Gastroesophageal sphincter (tissue), 4 donors: ENCODE data around the gene ITGB5. TPM values are rescaled to one million over a fixed set of nuclear protein-coding genes. Genes with fewer than 3 reads are reported as not detected.

Experiments used
- ATAC-seq: fragments of 150-250 bp; one replicate; pipeline ENCODE4 v1.9.1; 2016; ENCODE audit warnings: mild to moderate bottlenecking, moderate library complexity
- H3K27ac ChIP-seq, 4 donors: fragments of 200-600 bp; sonication (generic) in 3 of 4; 1 replicate in 3 of 4; 2 replicates in 1 of 4; pipeline ENCODE4 v1.5.1; 2016 to 2019
- H3K27me3 ChIP-seq: fragments of 200-600 bp; sonication (generic); one replicate; pipeline ENCODE4 v1.5.1; 2019
- H3K36me3 ChIP-seq, 2 donors: fragments of 200-600 bp; sonication (generic); one replicate each; pipeline ENCODE4 v1.5.1; 2019; ENCODE audit warnings: control low read depth in 1 of 2
- H3K4me1 ChIP-seq, 3 donors: fragments of 200-600 bp; sonication (generic); 1 replicate in 2 of 3; 2 replicates in 1 of 3; pipeline ENCODE4 v1.5.1; 2016 to 2019; ENCODE audit warnings: control low read depth in 2 of 3
- H3K4me3 ChIP-seq, 2 donors: fragments of 200-600 bp; sonication (generic); one replicate each; pipeline ENCODE4 v1.5.1; 2019; ENCODE audit warnings: mild to moderate bottlenecking in 1 of 2, moderate library complexity in 1 of 2
- H3K9me3 ChIP-seq, 3 donors: fragments of 200-600 bp; sonication (generic); one replicate each; pipeline ENCODE4 v1.5.1; 2017 to 2019; ENCODE audit warnings: control low read depth in 2 of 3
- CTCF ChIP-seq, 4 experiments: fragments of 200-600 bp in 2 of 4; fragments of 450-650 bp in 2 of 4; sonication (generic) in 1 of 4; IDR thresholded peaks; one replicate each; pipeline ENCODE4 v1.5.1; 2017 to 2019; ENCODE audit warnings: antibody characterized with exemption in 4 of 4, mild to moderate bottlenecking in 2 of 4, moderate library complexity in 2 of 4
- EP300 ChIP-seq: sonication (generic); formaldehyde crosslinking; IDR thresholded peaks from one replicate; pipeline ENCODE4 v1.6.1; 2017; ENCODE audit warnings: antibody characterized with exemption, mild to moderate bottlenecking
- POLR2A ChIP-seq, 2 donors: fragments of 450-650 bp; IDR thresholded peaks; one replicate each; pipeline ENCODE4 v1.6.1; 2017; ENCODE audit warnings: antibody characterized with exemption in 2 of 2, mild to moderate bottlenecking in 2 of 2, moderate library complexity in 1 of 2
- POLR2AphosphoS5 ChIP-seq: sonication (generic); formaldehyde crosslinking; IDR thresholded peaks from one replicate; pipeline ENCODE4 v1.6.1; 2017; ENCODE audit warnings: antibody characterized with exemption
- WGBS, 2 donors: methylation state at CpG; one replicate each; pipeline ENCODE4 v1.1.5; 2018; ENCODE audit warnings: low coverage in 1 of 2; 5-methylcytosine and 5-hydroxymethylcytosine counted together
- total RNA-seq, 4 donors: library from RNA; depleted of rRNA; stranded (reverse); fragments of >200 nt; gene quantifications; one replicate each; pipeline ENCODE4 v1.1.0, GENCODE V29; 2016

The ITGB5 gene
- total RNA-seq, 4 donors from 2014 or later = 125 to 312 (median 151) TPM

- peak; percentile 44 for ATAC-seq
- H3K9me3 ChIP-seq = no peaks in the 10 kb centered on the region
- peak overlapping the region; percentile 83 to 90 (median 85) for H3K27ac ChIP-seq
- no peak overlapping the region for H3K4me3 ChIP-seq
- 32 to 48% methylated on average over 2 of the region's 2 CpGs for WGBS, 2 donors
- no peak for TF ChIP-seq POLR2AphosphoS5
- TF ChIP-seq POLR2A (IDR thresholded peaks at IDR 0.05) = no peak
- no peak for TF ChIP-seq EP300
- TF ChIP-seq CTCF (IDR thresholded peaks at IDR 0.05) = no peak
- H3K27me3 ChIP-seq = no peaks in the 10 kb centered on the region
- H3K36me3 ChIP-seq = peaks cover 2 to 38% of the 10 kb centered on the region in 2 donors
- peaks cover 22 to 59% (median 25%) of the 10 kb centered on the region in 3 donors for H3K4me1 ChIP-seq
Observed at GRCh38 chr3:124846189-124846588, 41.0 kb downstream of the ITGB5 start.

GRCh38 chr3:124845406-124845805 lies 41.8 kb downstream of the ITGB5 start:
- WGBS, 2 donors = 8 to 18% methylated on average over 2 to 5 of the region's 5 CpGs
- Histone ChIP-seq H3K9me3 (no peaks in the 10 kb centered on the region), H3K4me3 (no peak overlapping the region), H3K36me3 (peaks cover 2 to 45% of the 10 kb centered on the region in 2 donors), H3K27ac (peak overlapping the region; percentile 83 to 90 (median 85)), H3K4me1 (peaks cover 15 to 51% (median 20%) of the 10 kb centered on the region in 3 donors), H3K27me3 (no peaks in the 10 kb centered on the region)
- no peak for TF ChIP-seq CTCF (IDR thresholded peaks at IDR 0.05)
- peak; percentile 55 for TF ChIP-seq POLR2AphosphoS5
- TF ChIP-seq EP300 = no peak
- ATAC-seq = peak; percentile 88

GRCh38 chr3:124843506-124844177 lies 43.5 kb downstream of the ITGB5 start:
- H3K36me3 ChIP-seq = peaks cover 2 to 57% of the 10 kb centered on the region in 2 donors
- TF ChIP-seq POLR2A (IDR thresholded peaks at IDR 0.05) = no peak
- TF ChIP-seq POLR2AphosphoS5 = no peak
- TF ChIP-seq EP300 = no peak
- no peak for TF ChIP-seq CTCF (IDR thresholded peaks at IDR 0.05)
- no peak overlapping the region for H3K4me3 ChIP-seq
- H3K9me3 ChIP-seq = no peaks in the 10 kb centered on the region
- 91% methylated on average over 4 to 5 of the region's 5 CpGs for WGBS, 2 donors
- no peaks in the 10 kb centered on the region for H3K27me3 ChIP-seq
- no peak for ATAC-seq
- peak overlapping the region in 3 of 4 donors; percentile 42 to 87 (median 45) for H3K27ac ChIP-seq
- peaks cover 15 to 45% (median 20%) of the 10 kb centered on the region in 3 donors for H3K4me1 ChIP-seq

GRCh38 chr3:124843047-124843446 lies 44.1 kb downstream of the ITGB5 start:
- peaks cover 2 to 52% of the 10 kb centered on the region in 2 donors for H3K36me3 ChIP-seq
- no peak overlapping the region for H3K4me3 ChIP-seq
- no peaks in the 10 kb centered on the region for H3K27me3 ChIP-seq
- ATAC-seq = no peak
- peaks cover 15 to 49% (median 20%) of the 10 kb centered on the region in 3 donors for H3K4me1 ChIP-seq
- H3K9me3 ChIP-seq = no peaks in the 10 kb centered on the region
- peak overlapping the region in 3 of 4 donors; percentile 42 to 87 (median 45) for H3K27ac ChIP-seq
- WGBS, 2 donors = 73 to 78% methylated on average over 4 of the region's 4 CpGs
- TF ChIP-seq POLR2AphosphoS5 = no peak

- Histone ChIP-seq H3K9me3 (no peaks in the 10 kb centered on the region), H3K36me3 (peaks cover 2 to 36% of the 10 kb centered on the region in 2 donors), H3K27me3 (no peaks in the 10 kb centered on the region), H3K4me1 (peaks cover 15 to 60% (median 23%) of the 10 kb centered on the region in 3 donors), H3K4me3 (no peak overlapping the region), H3K27ac (no peak overlapping the region)
- TF ChIP-seq POLR2AphosphoS5 (no peak), CTCF (IDR thresholded peaks at IDR 0.05) (no peak), POLR2A (IDR thresholded peaks at IDR 0.05) (no peak), EP300 (no peak)
- WGBS, 2 donors = 88 to 100% methylated on average over 1 of the region's 2 CpGs
- no peak for ATAC-seq
Observed at GRCh38 chr3:124841517-124841916, 45.6 kb downstream of the ITGB5 start.
